ENCODE measurements around the gene AKAP8L. TPM values are rescaled to one million over a fixed set of nuclear protein-coding genes. Genes with fewer than 3 reads are reported as not detected.
"Not testable (repeated sequence)": the region's sequence is repeated elsewhere in the genome, so short reads cannot be mapped to it uniquely, and the experiment has no call there.

The AKAP8L gene
- total RNA-seq, 1 experiment from 2014 or later: 66.3 TPM

DNA sequence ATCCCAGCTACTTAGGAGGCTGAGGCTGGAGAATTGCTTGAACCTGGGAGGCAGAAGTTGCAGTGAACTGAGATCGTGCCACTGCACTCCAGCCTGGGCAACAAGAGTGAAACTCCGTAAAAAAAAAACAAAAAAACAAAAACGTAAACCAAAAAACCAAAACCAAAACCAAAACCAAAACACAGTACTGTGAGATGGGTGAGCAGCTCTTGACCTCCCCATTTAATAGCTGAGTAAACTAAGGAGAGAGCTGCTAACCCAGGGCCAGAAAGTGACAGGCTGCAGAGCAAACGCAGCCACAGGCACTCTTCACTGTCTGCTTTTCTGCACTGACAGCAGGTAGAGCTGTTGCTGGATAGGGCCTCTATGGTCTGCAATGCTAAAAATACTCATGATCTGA, 58.8 kb downstream of the AKAP8L start:
- DNase-seq (ENCODE audit: low spot score): not testable (repeated sequence)

DNA sequence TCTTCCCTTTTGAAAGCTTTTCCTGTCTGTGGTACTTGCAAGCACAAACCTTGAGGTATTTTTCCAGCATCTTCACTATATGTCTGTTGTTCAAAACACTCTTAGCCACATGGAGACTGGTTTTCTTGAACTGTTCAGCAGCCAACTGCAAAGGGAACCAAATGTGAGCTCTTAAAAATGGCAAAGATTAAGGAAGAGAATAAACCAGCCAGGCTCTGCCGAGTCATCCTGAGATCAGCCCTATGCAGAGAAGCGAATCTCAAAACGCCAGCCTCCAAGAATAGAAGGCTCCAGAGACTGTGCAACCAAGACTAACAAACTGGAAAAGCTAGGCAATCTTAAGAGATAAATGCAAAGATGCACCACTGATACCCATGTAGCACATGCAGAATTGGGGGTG, 59.9 kb downstream of the AKAP8L start:
- DNase-seq (ENCODE audit: low spot score): no peak

DNA sequence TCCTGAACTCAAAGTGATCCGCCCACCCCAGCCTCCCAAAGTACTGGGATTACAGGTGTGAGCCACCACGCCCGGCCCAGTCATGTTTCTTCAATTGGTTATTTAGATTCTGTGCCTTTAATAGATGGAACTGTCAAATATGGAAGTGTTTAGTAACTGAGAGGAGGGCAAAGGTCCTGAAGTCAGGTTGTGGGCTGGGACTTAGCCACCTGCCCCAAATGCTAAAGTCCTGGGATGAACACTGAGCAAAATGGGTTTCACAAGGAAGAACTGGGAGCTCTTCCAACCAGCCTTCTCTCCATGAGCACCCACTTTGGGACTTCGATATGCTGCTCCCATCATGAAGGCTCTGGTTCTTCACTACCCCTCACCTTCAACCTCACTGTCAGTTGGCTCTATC, 60.9 kb downstream of the AKAP8L start:
- no peak for DNase-seq (ENCODE audit: low spot score)

DNA sequence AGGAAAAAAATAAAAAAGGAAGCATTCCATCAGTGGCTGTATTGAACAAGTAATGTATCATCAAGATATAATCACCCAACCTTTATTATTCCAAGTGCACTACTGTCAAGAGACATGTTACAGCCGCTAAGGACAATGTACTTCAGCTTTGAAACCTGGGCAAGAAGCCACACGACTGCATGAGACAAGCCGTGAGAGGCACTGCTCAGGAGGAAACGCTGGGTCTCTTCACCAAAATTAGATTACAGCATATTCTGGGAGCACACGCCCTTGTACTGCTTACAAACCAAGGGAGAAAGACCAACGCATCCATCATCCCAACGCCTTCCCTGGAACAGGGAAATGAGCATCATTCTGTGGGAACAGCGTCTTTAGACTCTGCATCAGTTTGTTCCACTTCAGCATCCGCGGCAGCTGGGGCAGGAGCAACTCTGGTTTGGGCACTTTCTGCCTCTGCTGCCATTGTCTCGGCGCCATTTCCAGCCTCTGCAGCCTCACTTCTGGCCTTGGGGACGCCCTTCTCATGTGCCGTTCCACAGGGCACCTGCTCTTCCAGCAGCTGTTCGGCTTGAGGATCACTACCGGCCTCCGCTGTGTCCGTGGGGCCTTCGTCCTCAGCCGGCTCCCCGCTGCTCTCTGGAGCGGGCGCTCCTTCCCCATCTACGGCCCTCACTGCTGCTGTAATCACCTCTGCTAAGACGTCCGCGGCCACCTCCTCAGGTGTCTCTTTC, 64.1 kb downstream of the AKAP8L start:
- DNase-seq (ENCODE audit: low spot score): no peak

DNA sequence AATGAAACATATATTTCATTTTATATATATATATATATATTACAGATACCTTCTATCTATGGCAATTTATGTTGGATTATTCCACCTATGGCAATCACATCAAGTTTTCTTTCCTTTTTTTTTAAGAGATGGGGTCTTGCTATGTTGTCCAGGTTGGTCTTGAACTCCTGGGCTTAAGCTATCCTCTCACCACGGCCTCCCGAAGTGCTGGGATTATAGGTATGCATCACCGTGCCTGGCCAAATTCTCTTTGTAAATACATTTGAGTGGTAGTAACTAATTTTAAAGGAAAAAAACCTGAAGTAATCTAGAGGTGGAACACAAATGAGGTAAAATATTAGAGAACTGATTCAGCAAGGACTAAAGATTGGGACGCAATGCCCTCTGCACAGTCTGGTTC, 64.9 kb downstream of the AKAP8L start:
- DNase-seq (ENCODE audit: low spot score): no peak

DNA sequence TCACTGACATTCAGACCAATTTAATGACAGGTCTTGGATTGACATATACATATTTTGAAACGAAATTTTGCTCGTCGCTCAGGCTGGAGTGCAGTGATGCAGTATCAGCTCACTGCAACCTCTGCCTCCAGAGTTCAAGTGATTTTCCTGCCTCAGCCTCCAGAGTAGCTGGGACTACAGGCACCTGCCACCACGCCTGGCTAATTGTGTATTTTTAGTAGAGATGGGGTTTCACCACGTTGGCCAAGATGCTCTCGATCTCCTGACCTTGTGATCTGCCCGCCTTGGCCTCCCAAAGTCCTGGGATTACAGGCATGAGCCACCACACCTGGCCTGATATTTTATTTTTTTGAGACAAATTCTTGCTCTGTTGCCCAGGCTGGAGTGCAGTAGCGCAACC, 66.3 kb downstream of the AKAP8L start:
- not testable (repeated sequence) for DNase-seq (ENCODE audit: low spot score)

DNA sequence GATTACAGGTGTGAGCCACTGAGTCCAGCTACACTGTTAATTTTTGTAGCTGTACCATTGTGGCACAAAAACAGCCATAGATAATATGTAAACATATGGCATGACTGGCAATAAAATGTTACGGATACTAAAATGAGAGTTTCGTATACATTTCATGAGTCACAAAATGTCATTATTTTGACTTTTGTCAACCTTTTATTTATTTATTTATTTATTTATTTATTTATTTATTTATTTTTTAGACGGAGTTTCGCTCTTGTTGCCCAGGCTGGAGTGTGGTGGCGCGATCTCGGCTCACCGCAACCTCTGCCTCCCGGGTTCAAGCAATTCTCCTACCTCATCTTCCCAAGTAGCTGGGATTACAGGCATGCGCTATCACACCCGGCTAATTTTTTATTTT, 77.5 kb downstream of the AKAP8L start:
- not testable (repeated sequence) for DNase-seq (ENCODE audit: low spot score)

DNA sequence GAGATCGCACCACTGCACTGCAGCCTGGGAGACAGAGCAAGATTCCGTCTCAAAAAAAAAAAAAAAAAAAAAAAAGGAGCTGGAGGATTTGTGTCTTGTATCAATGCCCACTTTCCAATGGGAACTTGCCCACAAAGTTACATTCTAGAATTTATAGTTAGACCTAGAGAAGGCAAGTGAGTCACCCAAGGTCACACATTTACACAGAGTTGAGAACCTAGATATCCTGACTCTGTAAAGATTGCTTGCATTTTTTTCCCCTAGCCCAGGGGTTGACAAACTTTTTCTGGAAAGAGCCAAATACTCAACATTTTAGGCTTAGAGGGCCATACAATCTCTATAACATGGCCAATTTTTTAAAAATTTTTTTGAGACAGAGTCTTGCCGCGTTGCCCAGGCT, 78.7 kb downstream of the AKAP8L start:
- no peak for DNase-seq (ENCODE audit: low spot score)

DNA sequence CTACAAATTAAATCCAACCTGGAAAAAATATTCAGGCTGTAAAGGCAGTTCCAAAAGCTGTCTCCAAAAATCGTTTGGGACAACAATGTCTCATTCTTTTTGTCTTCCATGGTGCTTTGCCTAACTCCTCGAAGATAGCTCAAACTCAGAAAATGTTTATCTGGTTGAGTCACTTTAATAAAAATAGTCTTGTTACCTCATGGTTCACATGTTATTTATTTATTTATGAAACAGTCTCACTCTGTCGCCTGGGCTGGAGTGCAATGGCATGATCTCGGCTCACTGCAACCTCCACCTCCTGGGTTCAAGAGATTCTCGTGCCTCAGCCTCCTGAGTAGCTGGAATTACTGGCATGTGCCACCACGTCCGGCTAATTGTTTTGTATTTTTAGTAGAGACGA, 81.6 kb downstream of the AKAP8L start:
- DNase-seq (ENCODE audit: low spot score): no peak

DNA sequence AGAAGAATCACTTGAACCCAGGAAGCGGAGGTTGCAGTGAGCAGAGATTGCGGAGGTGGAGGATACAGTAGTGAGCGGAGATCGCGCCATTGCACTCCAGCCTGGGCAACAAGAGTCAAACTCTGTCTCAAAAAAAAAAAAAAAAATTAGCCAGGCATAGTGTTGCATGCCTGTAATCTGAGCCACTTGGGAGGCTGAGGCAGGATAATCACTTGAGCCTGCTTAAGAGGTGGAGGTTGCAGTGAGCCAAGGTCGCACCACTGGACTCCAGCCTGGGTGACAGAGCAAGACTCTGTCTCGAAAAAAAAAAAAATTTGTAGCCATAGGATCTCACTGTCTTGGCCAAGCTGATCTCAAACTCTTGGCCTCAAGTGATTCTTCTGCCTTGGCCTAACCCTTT, 82.8 kb downstream of the AKAP8L start:
- DNase-seq (ENCODE audit: low spot score): not testable (repeated sequence)

DNA sequence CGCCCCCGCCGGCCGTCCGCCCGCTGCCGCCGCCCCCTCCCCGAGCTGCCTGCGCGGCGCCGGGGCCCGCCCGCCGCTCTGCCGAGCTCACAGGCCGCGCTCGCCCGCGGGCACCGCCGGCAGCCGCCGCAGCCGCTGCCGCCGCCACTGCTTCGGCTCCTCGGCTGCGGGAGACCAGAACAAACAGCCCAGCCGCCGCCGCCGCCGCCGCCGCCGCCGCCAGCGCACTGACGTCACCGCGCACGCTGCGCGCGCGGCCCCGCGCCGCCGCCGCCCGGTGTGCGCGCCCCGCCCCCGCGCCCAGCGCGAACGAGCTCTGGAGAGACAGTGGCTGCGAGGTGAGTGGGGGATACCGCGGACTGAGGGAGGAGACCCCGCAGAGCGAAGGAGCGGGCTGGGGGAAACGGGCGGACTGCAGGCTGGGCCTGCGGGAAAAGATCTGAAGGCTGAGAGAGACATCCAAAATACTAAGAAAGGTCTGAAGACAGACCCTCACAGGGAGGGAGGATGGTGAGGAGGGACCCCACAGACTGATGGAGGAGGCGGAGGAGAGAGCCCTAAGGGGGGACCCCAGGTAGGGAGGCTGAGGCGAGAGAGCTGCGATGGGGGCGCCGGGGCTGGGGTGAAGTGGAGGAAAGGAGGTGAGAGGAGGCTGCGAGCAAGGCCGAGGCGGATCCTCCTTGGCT, 86.3 kb downstream of the AKAP8L start, which contains the start of gene BRD4:
Gene BRD4, minus strand, starts transcription at position 229 of the 686 bp plus-strand sequence. CDS start 59,440 bp downstream, outside the sequence.
- DNase-seq (ENCODE audit: low spot score): peak; percentile 30

DNA sequence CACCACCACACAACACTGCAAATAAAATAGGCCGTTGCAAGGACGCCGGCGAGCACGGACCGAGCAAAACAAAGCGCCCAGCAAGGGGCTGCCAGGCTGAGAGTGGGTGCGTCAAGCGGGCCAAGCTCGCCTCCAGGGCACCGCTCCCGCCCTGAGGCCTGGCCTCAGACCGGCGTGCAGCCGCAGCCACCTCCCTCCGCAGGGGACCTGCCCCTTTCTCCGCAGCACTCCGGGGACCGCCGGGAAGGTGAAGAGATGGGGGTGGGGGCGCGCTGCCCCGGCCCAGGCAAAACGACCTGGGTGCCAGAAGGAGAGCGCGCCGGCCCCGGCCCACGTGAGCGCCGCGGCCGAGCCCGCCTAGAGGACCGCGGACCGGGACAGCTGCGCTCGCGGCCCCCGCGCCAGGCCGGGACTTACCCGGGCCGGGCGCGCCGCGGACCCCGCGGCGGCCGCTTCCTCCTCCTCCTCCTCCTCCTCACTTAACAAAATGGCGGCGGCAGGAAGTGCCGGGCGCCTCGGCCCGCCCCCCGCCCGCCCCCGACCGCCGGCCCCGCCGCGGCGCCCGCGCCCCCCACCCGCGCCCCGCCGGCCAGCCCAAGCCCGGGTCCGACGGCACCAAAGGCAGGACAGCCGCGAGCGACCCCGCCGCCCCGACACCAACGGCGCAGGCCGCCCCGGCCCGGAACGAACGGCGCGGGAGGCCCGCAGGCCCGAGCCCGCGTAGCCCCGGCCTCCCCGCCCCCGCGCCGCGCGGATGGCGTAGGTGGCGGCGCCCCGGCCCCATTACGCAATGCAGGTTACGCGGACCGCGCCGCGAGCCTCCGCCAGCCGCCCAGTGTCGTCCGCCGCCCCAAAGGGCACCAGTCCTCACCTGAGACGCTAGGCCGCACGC, 87.1 kb downstream of the AKAP8L start:
- DNase-seq (ENCODE audit: low spot score): peak; percentile 33

DNA sequence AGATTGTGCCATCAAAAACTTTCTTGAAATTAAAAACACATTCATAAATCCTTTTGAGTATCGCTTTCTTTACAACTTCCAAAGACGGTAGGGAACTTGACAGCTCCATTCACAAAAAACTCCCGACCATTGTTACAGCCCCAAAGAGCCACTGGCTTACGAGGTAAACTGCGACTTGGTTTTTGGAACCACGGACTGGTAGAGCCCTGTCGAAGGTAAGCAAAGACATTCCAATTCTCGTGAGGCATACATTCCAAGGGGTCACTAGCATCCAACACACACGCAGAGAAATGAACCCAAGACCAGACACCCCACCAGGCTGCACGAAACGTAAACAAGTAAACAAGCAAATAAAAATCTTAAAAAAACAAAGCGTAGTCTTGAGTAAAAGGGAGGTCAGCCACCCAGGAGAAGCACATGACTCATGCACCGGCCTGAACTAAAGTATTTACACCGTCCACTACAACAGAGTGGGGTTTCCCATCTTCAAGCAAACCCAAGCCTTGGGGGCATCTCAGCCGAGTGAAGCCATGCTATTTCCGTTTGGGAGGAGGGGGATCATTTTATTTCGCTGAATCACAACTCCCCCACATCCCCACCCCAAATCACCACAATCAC, 87.9 kb downstream of the AKAP8L start:
- no peak for DNase-seq (ENCODE audit: low spot score)

Small RNAs within 50 kb of the gene (small RNA-seq; reads per million reads assigned to genes)
- gene AC005776.1 (not detected), gene MIR1470 (not detected)

Other genes starting within 250 kb of the AKAP8L start
- 0.46 and 0.63 TPM in 2 replicates for gene NOTCH3, start 218.0 kb downstream of the AKAP8L start, total RNA-seq (2014; rRNA removed; shearing (Covaris generic))
- gene EPHX3, start 186.5 kb downstream of the AKAP8L start, total RNA-seq (2014; rRNA removed; shearing (Covaris generic)): 0.26 TPM in 1 of 2 replicates, not detected in the other
- 20.1 and 20.3 TPM in 2 replicates for gene BRD4, start 86.4 kb downstream of the AKAP8L start, total RNA-seq (2014; rRNA removed; shearing (Covaris generic))
- 41.7 and 50.4 TPM in 2 replicates for gene AKAP8, start 39.2 kb downstream of the AKAP8L start, total RNA-seq (2014; rRNA removed; shearing (Covaris generic))
- 18.4 and 32.9 TPM in 2 replicates for gene WIZ, start 31.0 kb upstream of the AKAP8L start, total RNA-seq (2014; rRNA removed; shearing (Covaris generic))
- gene RASAL3, start 45.6 kb upstream of the AKAP8L start, total RNA-seq (2014; rRNA removed; shearing (Covaris generic)): not detected in 2 replicates
- not detected in 2 replicates for gene PGLYRP2, start 60.5 kb upstream of the AKAP8L start, total RNA-seq (2014; rRNA removed; shearing (Covaris generic))
- gene CYP4F22, start 89.5 kb upstream of the AKAP8L start, total RNA-seq (2014; rRNA removed; shearing (Covaris generic)): not detected in 2 replicates
- gene CYP4F8, start 196.2 kb upstream of the AKAP8L start, total RNA-seq (2014; rRNA removed; shearing (Covaris generic)): not detected in 2 replicates
- 0.89 and 0.99 TPM in 2 replicates for gene CYP4F3, start 221.9 kb upstream of the AKAP8L start, total RNA-seq (2014; rRNA removed; shearing (Covaris generic))